ENCODE data around the gene ABLIM3.
A peak's percentile ranks its signal among the peaks of the same experiment; 100 is the strongest.

The ABLIM3 gene

GRCh38 chr5:149282966-149283332 lies 141.7 kb downstream of the ABLIM3 start:
- TF ChIP-seq, protein P1, sequence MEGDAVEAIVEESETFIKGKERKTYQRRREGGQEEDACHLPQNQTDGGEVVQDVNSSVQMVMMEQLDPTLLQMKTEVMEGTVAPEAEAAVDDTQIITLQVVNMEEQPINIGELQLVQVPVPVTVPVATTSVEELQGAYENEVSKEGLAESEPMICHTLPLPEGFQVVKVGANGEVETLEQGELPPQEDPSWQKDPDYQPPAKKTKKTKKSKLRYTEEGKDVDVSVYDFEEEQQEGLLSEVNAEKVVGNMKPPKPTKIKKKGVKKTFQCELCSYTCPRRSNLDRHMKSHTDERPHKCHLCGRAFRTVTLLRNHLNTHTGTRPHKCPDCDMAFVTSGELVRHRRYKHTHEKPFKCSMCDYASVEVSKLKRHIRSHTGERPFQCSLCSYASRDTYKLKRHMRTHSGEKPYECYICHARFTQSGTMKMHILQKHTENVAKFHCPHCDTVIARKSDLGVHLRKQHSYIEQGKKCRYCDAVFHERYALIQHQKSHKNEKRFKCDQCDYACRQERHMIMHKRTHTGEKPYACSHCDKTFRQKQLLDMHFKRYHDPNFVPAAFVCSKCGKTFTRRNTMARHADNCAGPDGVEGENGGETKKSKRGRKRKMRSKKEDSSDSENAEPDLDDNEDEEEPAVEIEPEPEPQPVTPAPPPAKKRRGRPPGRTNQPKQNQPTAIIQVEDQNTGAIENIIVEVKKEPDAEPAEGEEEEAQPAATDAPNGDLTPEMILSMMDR (IDR thresholded peaks at IDR 0.05; ENCODE audit: low read depth, low read length): no peak
- no peak for DNase-seq (ENCODE audit: extremely low read depth, low read depth)

- DNase-seq (ENCODE audit: extremely low read depth, low read depth): peak; percentile 35
Measured at GRCh38 chr5:149283626-149284480, 142.6 kb downstream of the ABLIM3 start.

DNA sequence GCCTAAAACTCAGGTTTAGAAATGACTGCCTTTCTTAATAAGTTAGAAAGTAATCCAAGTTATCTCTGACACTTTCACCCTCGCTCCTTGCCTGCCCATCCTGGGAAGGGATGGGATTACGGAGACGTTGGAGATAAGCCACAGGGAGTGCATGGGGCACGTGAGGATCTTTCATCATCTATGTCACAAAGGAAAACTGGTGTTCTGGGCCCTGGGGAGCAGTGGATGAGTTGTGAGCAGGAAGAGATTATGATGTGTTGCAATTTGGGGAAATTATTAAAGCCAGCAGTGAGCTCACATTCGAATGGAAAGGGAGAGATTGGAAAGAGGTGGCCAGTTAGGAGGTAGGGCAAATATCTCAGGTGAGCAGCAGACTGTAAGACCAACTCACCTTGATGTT lies 143.2 kb downstream of the ABLIM3 start:
- TF ChIP-seq, protein P1 (IDR thresholded peaks at IDR 0.05; ENCODE audit: low read depth, low read length): no peak
- peak; percentile 49 for DNase-seq (ENCODE audit: extremely low read depth, low read depth)

More at GRCh38 chr5:149283626-149284480, 142.6 kb downstream of the ABLIM3 start:
- TF ChIP-seq, protein P1 (IDR thresholded peaks at IDR 0.05; ENCODE audit: low read depth, low read length): no peak

DNA sequence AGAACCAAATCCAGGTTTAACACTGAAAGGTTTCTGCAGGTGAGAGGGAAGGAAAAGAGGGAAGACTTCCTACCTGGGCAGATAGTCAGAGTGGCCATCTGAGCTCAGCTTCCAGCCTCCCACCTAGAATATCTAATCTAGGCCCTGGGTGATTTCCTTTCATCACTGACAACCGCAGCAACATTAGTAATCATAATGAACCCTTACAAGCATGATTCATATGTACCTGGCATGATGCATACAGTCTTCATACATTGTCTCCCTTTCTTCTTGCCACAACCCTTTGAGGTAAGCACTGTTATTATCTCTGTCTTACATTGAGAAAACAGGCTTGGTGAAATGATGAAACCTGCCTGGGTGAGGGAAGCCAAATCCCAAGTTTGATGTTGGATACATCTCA lies 143.9 kb downstream of the ABLIM3 start:
- no peak for DNase-seq (ENCODE audit: extremely low read depth, low read depth)
- TF ChIP-seq, protein P1 (IDR thresholded peaks at IDR 0.05; ENCODE audit: low read depth, low read length): no peak

DNA sequence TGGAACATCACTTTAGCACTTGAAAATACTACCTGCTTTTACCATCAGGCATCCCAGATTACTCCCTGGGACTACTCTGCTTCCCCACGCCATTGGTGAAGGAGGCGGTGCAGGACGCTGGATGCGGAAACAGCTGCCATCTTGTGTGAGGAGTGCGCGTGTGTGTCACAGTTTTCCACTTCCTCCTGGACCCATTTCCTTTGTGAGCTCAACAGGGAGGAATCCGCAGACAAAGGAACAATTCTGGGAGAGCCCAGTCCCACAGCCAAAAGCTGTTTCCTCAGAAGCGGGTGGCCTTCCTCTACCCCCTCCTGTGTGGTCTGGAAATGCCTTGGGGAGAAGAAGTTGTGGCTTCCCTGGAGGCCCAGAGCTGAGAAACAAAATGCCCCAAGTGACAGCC lies 147.1 kb downstream of the ABLIM3 start:
- DNase-seq (ENCODE audit: extremely low read depth, low read depth): no peak
- TF ChIP-seq, protein P1 (IDR thresholded peaks at IDR 0.05; ENCODE audit: low read depth, low read length): no peak

DNA sequence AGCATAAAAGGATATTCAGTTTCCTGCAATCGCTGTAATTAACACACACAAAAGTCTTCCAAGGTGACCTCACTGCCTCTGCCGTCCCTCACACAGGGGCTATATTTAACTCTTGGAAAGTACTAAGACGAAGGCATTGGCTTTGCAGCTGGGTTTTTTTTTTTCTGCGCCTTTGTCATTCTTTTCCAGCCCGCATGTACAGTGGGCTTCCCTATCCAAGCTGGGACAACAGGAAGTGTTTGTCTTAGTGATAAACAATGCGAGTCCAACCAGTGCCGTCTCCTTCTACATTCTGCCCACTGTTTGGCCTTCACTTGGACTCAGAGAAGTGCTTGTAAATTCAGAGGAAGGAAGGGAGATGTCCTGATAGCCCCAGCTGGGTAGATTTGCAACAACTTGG lies 148.0 kb downstream of the ABLIM3 start:
- TF ChIP-seq, protein P1 (IDR thresholded peaks at IDR 0.05; ENCODE audit: low read depth, low read length): no peak
- no peak for DNase-seq (ENCODE audit: extremely low read depth, low read depth)
